NT2/D1 (cell line): ENCODE data around the gene CTNS.

ENCODE experiments used
- SUZ12 ChIP-seq: IDR thresholded peaks from 2 replicates; pipeline ENCODE4 v1.6.1; 2011; ENCODE audit not compliant: insufficient read length, insufficient read depth; ENCODE audit errors: extremely low read depth
- YY1 ChIP-seq: IDR thresholded peaks from 2 replicates; pipeline ENCODE4 v1.6.1; 2011; ENCODE audit not compliant: insufficient read length, insufficient read depth
- ZNF274 ChIP-seq: IDR thresholded peaks from 2 replicates; pipeline ENCODE4 v1.6.1; 2011; ENCODE audit warnings: mild to moderate bottlenecking, low read depth, low read length

- no peak for TF ChIP-seq YY1
- TF ChIP-seq SUZ12, result no peak
- no peak for TF ChIP-seq ZNF274
Observed at GRCh38 chr17:3594976-3595375, 41.6 kb upstream of the CTNS start.
